SU-DHL-6 (cell line): ENCODE measurements around the gene ANXA2.

Experiments used
- H2AFZ ChIP-seq: fragments of 200-600 bp; sonication (generic); 2 replicates; pipeline ENCODE4 v1.6.1; 2014; ENCODE audit warnings: low read depth, mild to moderate bottlenecking, moderate library complexity, mixed read lengths, antibody characterized with exemption, low read length; ENCODE audit not compliant: severe bottlenecking
- H3F3A ChIP-seq: fragments of 200-600 bp; shearing (Covaris generic); 2 replicates; pipeline ENCODE4 v1.6.0; 2016; ENCODE audit warnings: antibody characterized with exemption, mild to moderate bottlenecking; ENCODE audit not compliant: insufficient read depth
- H3K27ac ChIP-seq: fragments of 200-600 bp; sonication (generic); 2 replicates; pipeline ENCODE4 v1.5.1; 2016; ENCODE audit warnings: low read depth, mild to moderate bottlenecking, low read length, moderate library complexity, mixed read lengths
- H3K27me3 ChIP-seq: fragments of 200-600 bp; sonication (generic), shearing (Covaris generic); 2 replicates; pipeline ENCODE4 v1.6.0; 2014; ENCODE audit warnings: mild to moderate bottlenecking, low read length
- H3K36me3 ChIP-seq: fragments of 200-600 bp; sonication (generic); 2 replicates; pipeline ENCODE4 v1.6.1; 2014; ENCODE audit warnings: mild to moderate bottlenecking, low read length, mixed read lengths
- H3K4me2 ChIP-seq: fragments of 300-600, 200-600 bp; shearing (Covaris generic), sonication (generic); 2 replicates; pipeline ENCODE4 v1.6.0; 2014; ENCODE audit warnings: low read length, low read depth, mild to moderate bottlenecking; ENCODE audit not compliant: poor library complexity, severe bottlenecking
- H3K4me3 ChIP-seq: fragments of 200-600 bp; sonication (generic); 2 replicates; pipeline ENCODE4 v1.5.1; 2014; ENCODE audit warnings: antibody characterized with exemption, low read length, mild to moderate bottlenecking, mixed read lengths; ENCODE audit not compliant: insufficient read depth, poor library complexity, severe bottlenecking
- H3K79me2 ChIP-seq: fragments of 200-600 bp; sonication (generic); 2 replicates; pipeline ENCODE4 v1.6.1; 2014; ENCODE audit warnings: mild to moderate bottlenecking, low read length, moderate library complexity; ENCODE audit not compliant: insufficient read depth
- H3K9ac ChIP-seq: fragments of 200-600 bp; sonication (generic); 2 replicates; pipeline ENCODE4 v1.7.0; 2014; ENCODE audit warnings: mild to moderate bottlenecking, low read length
- H3K9me2 ChIP-seq: fragments of 200-600 bp; sonication (generic); replicated peaks from 2 replicates; pipeline ENCODE4 v1.6.1; 2014; ENCODE audit warnings: low read length; ENCODE audit not compliant: insufficient read depth
- H3K9me3 ChIP-seq: fragments of 200-600 bp; sonication (generic); 2 replicates; pipeline ENCODE4 v1.6.1; 2014; ENCODE audit warnings: low read length, mixed read lengths; ENCODE audit not compliant: insufficient read depth
- H4K20me1 ChIP-seq: fragments of 200-600 bp; sonication (generic); 2 replicates; pipeline ENCODE4 v1.6.1; 2014; ENCODE audit warnings: low read depth, mild to moderate bottlenecking, antibody characterized with exemption, low read length, moderate library complexity, mixed read lengths
- CTCF ChIP-seq: fragments of 200-600 bp; sonication (generic); IDR thresholded peaks from one replicate; pipeline ENCODE4 v1.5.1; 2017; ENCODE audit warnings: antibody characterized with exemption, mild to moderate bottlenecking, low read length, moderate library complexity; ENCODE audit not compliant: insufficient read depth, poor library complexity, severe bottlenecking
- EZH2phosphoT487 ChIP-seq: fragments of 200-600 bp; sonication (generic), shearing (Covaris generic); conservative IDR thresholded peaks from 2 replicates; pipeline ENCODE4 v1.6.1; 2018; ENCODE audit warnings: mild to moderate bottlenecking, antibody characterized with exemption, low read length, moderate library complexity, mixed read lengths

The ANXA2 gene

GRCh38 chr15:60355148-60355857 is 42.5 kb downstream of the ANXA2 start:
- Histone ChIP-seq H3K9me2 (no peaks in the 10 kb centered on the region), H2AFZ (no peak overlapping the region), H3K4me3 (no peak overlapping the region), H3K36me3 (no peaks in the 10 kb centered on the region), H3K27me3 (no peaks in the 10 kb centered on the region), H3K79me2 (no peaks in the 10 kb centered on the region), H3K27ac (no peak overlapping the region), H3K4me2 (no peak overlapping the region), H3K9ac (no peak overlapping the region), H4K20me1 (no peaks in the 10 kb centered on the region), H3F3A (no peaks in the 10 kb centered on the region), H3K9me3 (no peaks in the 10 kb centered on the region)
- TF ChIP-seq CTCF: no peak
- TF ChIP-seq EZH2phosphoT487: no peak

- Histone ChIP-seq H3K4me3 (no peak overlapping the region), H3K9me2 (no peaks in the 10 kb centered on the region), H4K20me1 (no peaks in the 10 kb centered on the region), H3K79me2 (no peaks in the 10 kb centered on the region), H2AFZ (no peak overlapping the region), H3K27me3 (no peaks in the 10 kb centered on the region), H3K36me3 (no peaks in the 10 kb centered on the region), H3K4me2 (no peak overlapping the region), H3K27ac (no peak overlapping the region), H3K9ac (no peak overlapping the region), H3F3A (no peaks in the 10 kb centered on the region), H3K9me3 (no peaks in the 10 kb centered on the region)
- TF ChIP-seq CTCF (no peak), EZH2phosphoT487 (no peak)
These were observed 44.4 kb downstream of the ANXA2 start for GRCh38 chr15:60353245-60353920.

GRCh38 chr15:60352525-60352924 is 45.3 kb downstream of the ANXA2 start:
- Histone ChIP-seq H3K27ac (no peak overlapping the region), H3K79me2 (no peaks in the 10 kb centered on the region), H3K9me2 (no peaks in the 10 kb centered on the region), H3K9me3 (no peaks in the 10 kb centered on the region), H4K20me1 (no peaks in the 10 kb centered on the region), H3K27me3 (no peaks in the 10 kb centered on the region), H2AFZ (no peak overlapping the region), H3F3A (no peaks in the 10 kb centered on the region), H3K4me3 (no peak overlapping the region), H3K36me3 (no peaks in the 10 kb centered on the region), H3K9ac (no peak overlapping the region), H3K4me2 (no peak overlapping the region)
- TF ChIP-seq EZH2phosphoT487 (no peak), CTCF (no peak)
